ENCODE data around the gene SHF. TPM values are rescaled to one million over a fixed set of nuclear protein-coding genes. Genes with fewer than 3 reads are reported as not detected.

The SHF gene
- total and polyA plus RNA-seq, 2 of the 8 experiments (the other 6 are each of a cell fraction or from before 2014, with no cell fraction given) = 13.1 to 26.7 TPM

DNA sequence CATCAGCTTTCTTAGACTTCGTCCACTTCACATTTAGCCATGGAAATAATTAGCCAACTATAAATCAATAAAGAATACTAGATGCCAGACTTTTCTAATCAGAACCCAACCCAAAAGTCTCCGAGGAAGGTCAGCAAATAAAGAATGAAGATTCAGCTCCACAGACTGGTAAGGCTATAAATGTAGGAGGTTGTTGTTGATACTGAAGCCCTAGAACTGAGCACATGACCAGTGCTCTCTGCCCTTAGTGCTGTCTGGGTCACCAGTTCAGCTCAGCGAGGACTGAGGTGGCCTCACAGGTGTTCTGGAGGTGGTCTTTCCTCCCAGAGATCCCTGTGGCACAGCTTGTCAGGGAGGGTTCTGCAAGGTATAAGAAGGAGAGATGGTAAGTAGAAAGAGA is 43.4 kb upstream of the SHF start:
- Histone ChIP-seq H3K9me3 (ENCODE audit: insufficient read depth in 2 of 2, low read depth in 1 of 2, low read length in 1 of 2) (peaks cover 6 to 17% of the 10 kb centered on the region in 2 experiments; a peak in 2 of 4 replicates), H3K9ac (replicated peaks in 1 of 4; ENCODE audit: extremely low read depth in 1 of 4, low read depth in 3 of 4, low read length in 3 of 4) (no peak overlapping the region), H3K27me3 (replicated peaks in 1 of 4; ENCODE audit: control insufficient read depth in 3 of 4, extremely low read depth in 1 of 4, insufficient read depth in 3 of 4, low read length in 3 of 4) (no peaks in the 10 kb centered on the region), H2BK15ac (ENCODE audit: low read length) (no peak overlapping the region), H3K56ac (replicated peaks; ENCODE audit: insufficient read length, low read depth, low read length) (no peak overlapping the region), H3K79me2 (ENCODE audit: control insufficient read depth in 1 of 2, insufficient read depth in 2 of 2, low read length in 2 of 2) (no peaks in the 10 kb centered on the region), H3K4me3 (ENCODE audit: extremely low read depth in 1 of 4, insufficient read depth in 2 of 4, low read depth in 3 of 4, low read length in 4 of 4) (no peak overlapping the region), H4K5ac (ENCODE audit: insufficient read length, low read depth, low read length) (no peak overlapping the region), H3K23ac (ENCODE audit: insufficient read length) (no peak overlapping the region), H2BK5ac (ENCODE audit: low read depth, low read length) (no peak overlapping the region), H2BK120ac (replicated peaks; ENCODE audit: low read depth, low read length) (no peak overlapping the region), H4K20me1 (replicated peaks in 1 of 2; ENCODE audit: control insufficient read depth in 1 of 2, insufficient read depth in 2 of 2, low read length in 2 of 2) (no peaks in the 10 kb centered on the region), H3K4me1 (replicated peaks in 1 of 4; ENCODE audit: control insufficient read depth in 3 of 4, insufficient read depth in 4 of 4, low read length in 3 of 4) (no peaks in the 10 kb centered on the region), H4K91ac (replicated peaks; ENCODE audit: insufficient read length, low read length) (no peak overlapping the region), H2BK20ac (ENCODE audit: low read length) (no peak overlapping the region), H3K4me2 (ENCODE audit: insufficient read depth in 1 of 2, low read depth in 2 of 2, low read length in 2 of 2) (no peak overlapping the region), H2AFZ (ENCODE audit: low read length) (no peak overlapping the region), H2BK12ac (ENCODE audit: low read depth, low read length) (no peak overlapping the region), H3K18ac (ENCODE audit: extremely low read depth, low read length) (no peak overlapping the region), H3K23me2 (ENCODE audit: low read depth, low read length) (no peaks in the 10 kb centered on the region), H3K4ac (replicated peaks; ENCODE audit: insufficient read length, low read depth, low read length) (no peak overlapping the region), H4K8ac (ENCODE audit: extremely low read depth, insufficient read depth, low read length) (no peak overlapping the region), H3K79me1 (ENCODE audit: low read depth, low read length) (no peaks in the 10 kb centered on the region), H3K14ac (ENCODE audit: insufficient read length) (no peak overlapping the region), H2AK5ac (ENCODE audit: low read depth, low read length) (no peak overlapping the region), H3K27ac (ENCODE audit: low read depth, low read length) (no peak overlapping the region), H3K36me3 (ENCODE audit: control insufficient read depth in 2 of 4, insufficient read depth in 4 of 4, low read length in 3 of 4) (no peaks in the 10 kb centered on the region)
- DNase-seq (ENCODE audit: low read depth in 1 of 2, low spot score in 2 of 2) (no peak), FAIRE-seq (no peak)
- ChIA-PET POLR2A (ENCODE audit: partially characterized antibody) (no interaction called here), CTCF (ENCODE audit: partially characterized antibody) (interaction anchor here (1.2 to 2.8 kb wide), 7 partner anchors 10 to 33 kb away, joined by 3 to 11 read pairs (median 8); partner anchors contain the start of gene SLC28A2)
- no peak for TF ChIP-seq CREB1 (IDR thresholded peaks at IDR 0.05)
- TF ChIP-seq SP1 (IDR thresholded peaks at IDR 0.05; ENCODE audit: low read depth, low read length) = no peak
- TF ChIP-seq HDAC6 (IDR thresholded peaks at IDR 0.05; ENCODE audit: low read depth, low read length) = no peak
- TF ChIP-seq POLR2A (IDR thresholded peaks at IDR 0.05; ENCODE audit: control extremely low read depth in 1 of 2, low read depth in 2 of 2, low read length in 2 of 2) = no peak
- TF ChIP-seq RXRA (IDR thresholded peaks at IDR 0.05; ENCODE audit: insufficient read depth, low read depth, low read length) = no peak
- no peak for TF ChIP-seq PHF8 (conservative IDR thresholded peaks at IDR 0.05; ENCODE audit: low read depth, low read length)
- TF ChIP-seq EGR1 (IDR thresholded peaks at IDR 0.05; ENCODE audit: borderline replicate concordance, low read depth, low read length) = no peak
- no peak for TF ChIP-seq CHD2 (IDR thresholded peaks at IDR 0.05; ENCODE audit: low read length)
- 80% methylated on average over 3 of the region's 3 CpGs; no CpG with 5 or more reads in 1 of the 2 experiments for WGBS, 2 experiments (ENCODE audit: extremely low coverage in 1 of 2, insufficient coverage in 1 of 2, insufficient read length in 1 of 2, insufficient replicate concordance in 2 of 2, low coverage in 1 of 2, low lambda C conversion rate in 2 of 2, missing lambda C conversion rate in 1 of 2)
